ENCODE data around the gene ATG10. TPM values are rescaled to one million over a fixed set of nuclear protein-coding genes. Genes with fewer than 3 reads are reported as not detected.

ATG10 gene
- total and polyA plus RNA-seq, 2 of the 13 experiments (the other 11 are each of a cell fraction or from before 2014, with no cell fraction given): 2.0 to 5.7 TPM

GRCh38 chr5:82019342-82020138 lies 47.7 kb downstream of the ATG10 start (continued):
- TF ChIP-seq SOX5 (CRISPR knock-in tag; IDR thresholded peaks at IDR 0.05; ENCODE audit: borderline replicate concordance) (0 out of 2 replicates have a peak, but pooled peaks have one; percentile 10), STAG1 (CRISPR knock-in tag; IDR thresholded peaks at IDR 0.05) (no peak), MLXIP (CRISPR knock-in tag; IDR thresholded peaks at IDR 0.05; ENCODE audit: borderline replicate concordance) (no peak), ARID4A (CRISPR knock-in tag; IDR thresholded peaks at IDR 0.05; ENCODE audit: borderline replicate concordance) (peak; percentile 28; the same call in 1 of the 2 replicates), CBX1 (IDR thresholded peaks at IDR 0.05; ENCODE audit: low read depth) (no peak), PAXIP1 (CRISPR knock-in tag; conservative IDR thresholded peaks at IDR 0.05) (0 out of 2 replicates have a peak, but pooled peaks have one; percentile 26), MYC (CRISPR knock-in tag; IDR thresholded peaks at IDR 0.05; ENCODE audit: borderline replicate concordance) (0 out of 2 replicates have a peak, but pooled peaks have one; percentile 22), ZNF101 (CRISPR knock-in tag; IDR thresholded peaks at IDR 0.05; ENCODE audit: borderline replicate concordance, low read depth) (no peak), SNAI1 (CRISPR knock-in tag; IDR thresholded peaks at IDR 0.05; ENCODE audit: borderline replicate concordance) (no peak), FOXK1 (CRISPR knock-in tag; IDR thresholded peaks at IDR 0.05; ENCODE audit: borderline replicate concordance, low read depth) (peak; percentile 34; the same call in 1 of the 2 replicates), SOX13 (IDR thresholded peaks at IDR 0.05) (no peak), SOX13 (CRISPR knock-in tag; conservative IDR thresholded peaks at IDR 0.05 in 1 of 2, IDR thresholded peaks at IDR 0.05 in 1 of 2) (peak in 1 of 2 experiments; percentile 59; a peak in 1 of 4 replicates), ZFX (CRISPR knock-in tag; IDR thresholded peaks at IDR 0.05; ENCODE audit: low read depth) (no peak)
- TF ChIP-seq, protein P1, sequence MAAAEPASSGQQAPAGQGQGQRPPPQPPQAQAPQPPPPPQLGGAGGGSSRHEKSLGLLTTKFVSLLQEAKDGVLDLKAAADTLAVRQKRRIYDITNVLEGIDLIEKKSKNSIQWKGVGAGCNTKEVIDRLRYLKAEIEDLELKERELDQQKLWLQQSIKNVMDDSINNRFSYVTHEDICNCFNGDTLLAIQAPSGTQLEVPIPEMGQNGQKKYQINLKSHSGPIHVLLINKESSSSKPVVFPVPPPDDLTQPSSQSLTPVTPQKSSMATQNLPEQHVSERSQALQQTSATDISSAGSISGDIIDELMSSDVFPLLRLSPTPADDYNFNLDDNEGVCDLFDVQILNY (CRISPR knock-in tag; conservative IDR thresholded peaks at IDR 0.05): no peak
